ENCODE measurements around the gene TRIM43B. TPM values are rescaled to one million over a fixed set of nuclear protein-coding genes. Genes with fewer than 3 reads are reported as not detected.
A peak's percentile ranks its signal among the peaks of the same experiment; 100 is the strongest.
"Not testable (repeated sequence)": the region's sequence is repeated elsewhere in the genome, so short reads cannot be mapped to it uniquely, and the experiment has no call there.

TRIM43B gene
- total and polyA plus RNA-seq, 7 donors, result not detected

- no peak for DNase-seq
- H3K4me1 ChIP-seq, result peaks cover 0 to 24% (median 16%) of the 10 kb centered on the region in 4 donors
- intact Hi-C loops (cut with DNase I), result loop anchor here (5.0 kb wide), 1 partner anchor 113 kb away; no protein-coding TSS in a partner anchor
- H3K27me3 ChIP-seq, result no peaks in the 10 kb centered on the region
- WGBS, 2 donors, result 78 to 85% methylated on average over 41 of the region's 41 CpGs
- no peaks in the 10 kb centered on the region for H3K9me3 ChIP-seq
- H3K27ac ChIP-seq, result peak overlapping the region; percentile 77 to 88 (median 85)
- peak overlapping the region in 3 of 4 donors; percentile 66 to 93 (median 66) for H3K4me3 ChIP-seq
- TF ChIP-seq CTCF (IDR thresholded peaks at IDR 0.05) (no peak), POLR2A (IDR thresholded peaks at IDR 0.05) (no peak), POLR2AphosphoS5 (IDR thresholded peaks at IDR 0.05) (no peak), EP300 (IDR thresholded peaks at IDR 0.05) (no peak)
- H3K36me3 ChIP-seq, result peaks cover 0 to 6% (median 0%) of the 10 kb centered on the region in 4 donors
Observed at GRCh38 chr2:95525294-95526035, 40.9 kb upstream of the TRIM43B start.

- no peak for DNase-seq
- H3K4me3 ChIP-seq, result no peak overlapping the region
- H3K36me3 ChIP-seq, result no peaks in the 10 kb centered on the region
- no peaks in the 10 kb centered on the region for H3K27me3 ChIP-seq
- 86 to 94% methylated on average over 2 of the region's 2 CpGs for WGBS, 2 donors
- H3K9me3 ChIP-seq, result no peaks in the 10 kb centered on the region
- H3K4me1 ChIP-seq, result peaks cover 0 to 24% (median 16%) of the 10 kb centered on the region in 4 donors
- H3K27ac ChIP-seq, result no peak overlapping the region
- TF ChIP-seq POLR2A (IDR thresholded peaks at IDR 0.05) (no peak), EP300 (IDR thresholded peaks at IDR 0.05) (no peak), POLR2AphosphoS5 (IDR thresholded peaks at IDR 0.05) (no peak), CTCF (IDR thresholded peaks at IDR 0.05) (no peak)
- intact Hi-C loops (cut with DNase I), result no loop called here
Observed at GRCh38 chr2:95524195-95524594, 39.6 kb upstream of the TRIM43B start.

- Histone ChIP-seq H3K4me3 (no peak overlapping the region), H3K4me1 (no peaks in the 10 kb centered on the region), H3K27ac (no peak overlapping the region), H3K36me3 (no peaks in the 10 kb centered on the region), H3K9me3 (no peaks in the 10 kb centered on the region), H3K27me3 (no peaks in the 10 kb centered on the region)
- DNase-seq, result no peak
- TF ChIP-seq POLR2AphosphoS5 (IDR thresholded peaks at IDR 0.05) (no peak), EP300 (IDR thresholded peaks at IDR 0.05) (no peak), POLR2A (IDR thresholded peaks at IDR 0.05) (no peak), CTCF (IDR thresholded peaks at IDR 0.05) (no peak)
- intact Hi-C loops (cut with DNase I), result no loop called here
- WGBS, 2 donors, result 86 to 87% methylated on average over 6 of the region's 6 CpGs
Observed at GRCh38 chr2:95514718-95515117, 30.2 kb upstream of the TRIM43B start.

GRCh38 chr2:95514226-95514625 is 29.7 kb upstream of the TRIM43B start:
- H3K9me3 ChIP-seq; H3K36me3 ChIP-seq; H3K4me3 ChIP-seq; H3K27me3 ChIP-seq; H3K4me1 ChIP-seq; DNase-seq; intact Hi-C loops (cut with DNase I); H3K27ac ChIP-seq: not testable (repeated sequence)
- WGBS, 2 donors, result 71 to 84% methylated on average over 8 of the region's 8 CpGs

GRCh38 chr2:95509408-95509807 is 24.9 kb upstream of the TRIM43B start:
- intact Hi-C loops (cut with DNase I), result no loop called here
- H3K36me3 ChIP-seq, result no peaks in the 10 kb centered on the region
- H3K4me3 ChIP-seq, result no peak overlapping the region
- H3K4me1 ChIP-seq, result no peaks in the 10 kb centered on the region
- no peaks in the 10 kb centered on the region for H3K27me3 ChIP-seq
- DNase-seq, result no peak
- no peak overlapping the region for H3K27ac ChIP-seq
- WGBS, 2 donors, result 95 to 96% methylated on average over 2 of the region's 2 CpGs
- no peak for TF ChIP-seq POLR2AphosphoS5 (IDR thresholded peaks at IDR 0.05)
- no peak for TF ChIP-seq EP300 (IDR thresholded peaks at IDR 0.05)
- TF ChIP-seq POLR2A (IDR thresholded peaks at IDR 0.05), result no peak
- no peak for TF ChIP-seq CTCF (IDR thresholded peaks at IDR 0.05)
- H3K9me3 ChIP-seq, result no peaks in the 10 kb centered on the region

Measured in sigmoid colon (tissue), 7 donors.